ENCODE data around the gene CD82.

DNA sequence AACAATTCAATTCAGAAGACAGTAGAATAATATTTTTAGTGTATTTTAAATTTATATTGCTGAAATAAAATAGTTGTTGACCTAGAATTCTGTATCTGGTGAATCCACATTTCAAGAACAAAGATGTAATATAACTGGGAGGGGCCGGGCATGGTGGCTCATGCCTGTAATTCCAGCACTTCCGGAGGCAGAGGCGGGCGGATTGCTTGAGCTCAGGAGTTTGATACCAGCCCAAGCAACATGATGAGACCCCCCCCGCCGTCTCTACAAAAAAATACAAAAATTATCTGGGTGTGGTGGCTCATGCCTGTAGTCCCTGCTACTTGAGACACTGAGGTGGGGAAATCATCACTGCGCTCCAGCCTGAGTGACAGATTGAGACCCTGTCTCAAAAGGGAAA is 72.6 kb downstream of the CD82 start:
- no peak for TF ChIP-seq SIN3A (IDR thresholded peaks at IDR 0.05; ENCODE audit: borderline replicate concordance, insufficient read depth, low read depth, low read length)
- no peak for TF ChIP-seq TCF7L2 (IDR thresholded peaks at IDR 0.05; ENCODE audit: low read depth, low read length)
